Measurements from ENCODE around the gene ABCB1.
A peak's percentile ranks its signal among the peaks of the same experiment; 100 is the strongest.

DNA sequence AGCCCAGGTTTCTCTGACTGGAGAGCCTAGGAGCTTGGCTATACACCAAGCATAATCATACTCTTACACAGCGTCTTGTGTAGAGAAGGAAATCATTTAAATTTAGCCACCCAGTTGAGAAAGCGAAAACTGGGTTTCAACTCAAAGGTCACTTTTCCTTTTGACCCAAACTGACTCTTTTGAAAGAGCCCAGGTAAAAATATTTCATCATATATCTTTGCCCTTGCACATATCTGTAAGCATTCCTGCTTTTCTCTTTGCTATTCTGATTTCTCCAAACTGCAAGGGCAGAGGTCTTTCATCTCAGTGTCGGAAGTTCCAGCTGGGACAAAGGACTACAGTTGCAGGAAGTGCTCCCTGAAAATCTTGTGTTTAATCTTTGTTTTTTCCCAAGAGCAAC lies 103.2 kb downstream of the ABCB1 start:
- TF ChIP-seq, protein P1, sequence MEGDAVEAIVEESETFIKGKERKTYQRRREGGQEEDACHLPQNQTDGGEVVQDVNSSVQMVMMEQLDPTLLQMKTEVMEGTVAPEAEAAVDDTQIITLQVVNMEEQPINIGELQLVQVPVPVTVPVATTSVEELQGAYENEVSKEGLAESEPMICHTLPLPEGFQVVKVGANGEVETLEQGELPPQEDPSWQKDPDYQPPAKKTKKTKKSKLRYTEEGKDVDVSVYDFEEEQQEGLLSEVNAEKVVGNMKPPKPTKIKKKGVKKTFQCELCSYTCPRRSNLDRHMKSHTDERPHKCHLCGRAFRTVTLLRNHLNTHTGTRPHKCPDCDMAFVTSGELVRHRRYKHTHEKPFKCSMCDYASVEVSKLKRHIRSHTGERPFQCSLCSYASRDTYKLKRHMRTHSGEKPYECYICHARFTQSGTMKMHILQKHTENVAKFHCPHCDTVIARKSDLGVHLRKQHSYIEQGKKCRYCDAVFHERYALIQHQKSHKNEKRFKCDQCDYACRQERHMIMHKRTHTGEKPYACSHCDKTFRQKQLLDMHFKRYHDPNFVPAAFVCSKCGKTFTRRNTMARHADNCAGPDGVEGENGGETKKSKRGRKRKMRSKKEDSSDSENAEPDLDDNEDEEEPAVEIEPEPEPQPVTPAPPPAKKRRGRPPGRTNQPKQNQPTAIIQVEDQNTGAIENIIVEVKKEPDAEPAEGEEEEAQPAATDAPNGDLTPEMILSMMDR (IDR thresholded peaks at IDR 0.05) = no peak
- TF ChIP-seq POLR2A (IDR thresholded peaks at IDR 0.05) = peak; percentile 58
